KMS-11 (cell line): Measurements from ENCODE around the gene ZNRF4.

Experiments
- H2AFZ ChIP-seq: fragments of 200-600 bp; sonication (generic); 2 replicates; pipeline ENCODE4 v1.6.1; 2016; ENCODE audit warnings: antibody characterized with exemption, mixed run types, low read depth
- H3K27ac ChIP-seq: fragments of 200-600 bp; sonication (generic); 2 replicates; pipeline ENCODE4 v1.6.1; 2016; ENCODE audit warnings: mild to moderate bottlenecking, mixed run types
- H3K27me3 ChIP-seq: fragments of 200-600 bp; sonication (generic); 2 replicates; pipeline ENCODE4 v1.6.1; 2017; ENCODE audit warnings: mild to moderate bottlenecking, low read depth, mixed run types, moderate library complexity; ENCODE audit not compliant: insufficient read depth
- H3K36me3 ChIP-seq: fragments of 200-600 bp; sonication (generic); 2 replicates; pipeline ENCODE4 v1.6.1; 2017; ENCODE audit warnings: mild to moderate bottlenecking, mixed run types; ENCODE audit not compliant: insufficient read depth
- H3K4me1 ChIP-seq: fragments of 200-600 bp; sonication (generic); 2 replicates; pipeline ENCODE4 v1.6.1; 2016; ENCODE audit warnings: mild to moderate bottlenecking, low read depth, mixed run types; ENCODE audit not compliant: poor library complexity, severe bottlenecking
- H3K4me2 ChIP-seq: fragments of 200-600 bp; sonication (generic); 2 replicates; pipeline ENCODE4 v1.7.0; 2016; ENCODE audit warnings: mild to moderate bottlenecking, mixed run types
- H3K4me3 ChIP-seq: fragments of 200-600 bp; sonication (generic); IDR thresholded peaks from 2 replicates; pipeline ENCODE4 v1.6.1; 2017; ENCODE audit warnings: low read depth, low read length, mixed read lengths; ENCODE audit not compliant: insufficient read depth
- H3K79me2 ChIP-seq: fragments of 200-600 bp; sonication (generic); 2 replicates; pipeline ENCODE4 v1.6.1; 2016; ENCODE audit warnings: low read depth, mixed run types; ENCODE audit not compliant: insufficient read depth
- H3K9ac ChIP-seq: fragments of 200-600 bp; sonication (generic); 2 replicates; pipeline ENCODE4 v1.6.1; 2016; ENCODE audit warnings: mild to moderate bottlenecking, mixed run types
- H4K20me1 ChIP-seq: fragments of 200-600 bp; sonication (generic); 2 replicates; pipeline ENCODE4 v1.6.1; 2016; ENCODE audit warnings: mild to moderate bottlenecking, mixed run types; ENCODE audit not compliant: insufficient read depth
- CTCF ChIP-seq: fragments of 200-600 bp; sonication (generic); conservative IDR thresholded peaks from 2 replicates; pipeline ENCODE4 v1.6.1; 2017; ENCODE audit warnings: low read depth, mild to moderate bottlenecking, antibody characterized with exemption, low read length, moderate library complexity, mixed read lengths

ZNRF4 gene

GRCh38 chr19:5498830-5499550 is 43.8 kb downstream of the ZNRF4 start:
- Histone ChIP-seq H3K27me3 (peaks cover 24% of the 10 kb centered on the region), H3K4me2 (no peak overlapping the region)

GRCh38 chr19:5501907-5502306 is 46.7 kb downstream of the ZNRF4 start:
- Histone ChIP-seq H2AFZ (no peak overlapping the region), H3K9ac (no peak overlapping the region), H3K27ac (no peak overlapping the region), H3K79me2 (no peaks in the 10 kb centered on the region), H3K4me1 (no peaks in the 10 kb centered on the region), H3K27me3 (peaks cover 6% of the 10 kb centered on the region; the same call in 1 of the 2 replicates), H3K4me2 (no peak overlapping the region), H3K36me3 (no peaks in the 10 kb centered on the region), H4K20me1 (no peaks in the 10 kb centered on the region), H3K4me3 (no peak overlapping the region)
- TF ChIP-seq CTCF: no peak

More at GRCh38 chr19:5498830-5499550, 43.8 kb downstream of the ZNRF4 start:
- no peaks in the 10 kb centered on the region for H3K79me2 ChIP-seq
- no peaks in the 10 kb centered on the region for H4K20me1 ChIP-seq
- TF ChIP-seq CTCF: no peak
- no peak overlapping the region for H3K4me3 ChIP-seq
- H3K9ac ChIP-seq: no peak overlapping the region
- no peaks in the 10 kb centered on the region for H3K4me1 ChIP-seq
- H3K27ac ChIP-seq: no peak overlapping the region
- no peak overlapping the region for H2AFZ ChIP-seq
- H3K36me3 ChIP-seq: no peaks in the 10 kb centered on the region

GRCh38 chr19:5503598-5503997 is 48.4 kb downstream of the ZNRF4 start:
- H3K4me3 ChIP-seq: no peak overlapping the region
- H4K20me1 ChIP-seq: no peaks in the 10 kb centered on the region

GRCh38 chr19:5504114-5504513 is 48.9 kb downstream of the ZNRF4 start:
- Histone ChIP-seq H3K4me3 (no peak overlapping the region), H3K79me2 (no peaks in the 10 kb centered on the region), H4K20me1 (no peaks in the 10 kb centered on the region), H3K9ac (no peak overlapping the region), H3K4me1 (no peaks in the 10 kb centered on the region), H3K4me2 (no peak overlapping the region), H3K36me3 (no peaks in the 10 kb centered on the region), H3K27me3 (peaks cover 11% of the 10 kb centered on the region; the same call in 1 of the 2 replicates), H2AFZ (no peak overlapping the region), H3K27ac (no peak overlapping the region)
- peak; percentile 24; the same call in 1 of the 2 replicates for TF ChIP-seq CTCF

More at GRCh38 chr19:5503598-5503997, 48.4 kb downstream of the ZNRF4 start:
- TF ChIP-seq CTCF: no peak; the same call in 1 of the 2 replicates
- no peak overlapping the region for H3K9ac ChIP-seq
- no peak overlapping the region for H3K4me2 ChIP-seq
- no peak overlapping the region for H3K27ac ChIP-seq
- H3K36me3 ChIP-seq: no peaks in the 10 kb centered on the region
- no peak overlapping the region for H2AFZ ChIP-seq
- H3K27me3 ChIP-seq: peaks cover 6% of the 10 kb centered on the region; the same call in 1 of the 2 replicates
- no peaks in the 10 kb centered on the region for H3K4me1 ChIP-seq
- no peaks in the 10 kb centered on the region for H3K79me2 ChIP-seq
